K562 (cell line): ENCODE results near the gene SLC25A1. TPM values are rescaled to one million over a fixed set of nuclear protein-coding genes. Genes with fewer than 3 reads are reported as not detected.

Source experiments
- MEIS2 ChIP-seq: fragments of 450-650 bp; IDR thresholded peaks from 2 replicates; pipeline ENCODE4 v1.6.1; 2014; ENCODE audit warnings: mild to moderate bottlenecking; ENCODE audit not compliant: partially characterized antibody
- NRF1 ChIP-seq, 2 experiments: fragments of 450-650 bp; IDR thresholded peaks in 1 of 2; conservative IDR thresholded peaks in 1 of 2; 2 replicates each; pipeline ENCODE4 v1.6.1; 2014; ENCODE audit warnings: mild to moderate bottlenecking in 2 of 2
- RBM34 ChIP-seq: fragments of 200-400 bp; formaldehyde crosslinking; IDR thresholded peaks from 2 replicates; pipeline ENCODE4 v1.6.1; 2018; ENCODE audit warnings: low read length, borderline replicate concordance; ENCODE audit not compliant: insufficient read depth
- ZBTB8A ChIP-seq: fragments of 450-650 bp; IDR thresholded peaks from 2 replicates; pipeline ENCODE4 v1.6.1; 2018; ENCODE audit warnings: mild to moderate bottlenecking, moderate library complexity; ENCODE audit not compliant: partially characterized antibody
- polyA plus RNA-seq, 8 experiments: library from polyadenylated mRNA; depleted of rRNA in 4 of 8; stranded (reverse) in 5 of 8; unstranded in 3 of 8; fragments of >200 nt; fragmentation: Nextera tagmentation in 2 of 8; fragmentation: Illumina TruSeq in 1 of 8; extraction: Ambion mirVana in 2 of 8; extraction: Trizol in 1 of 8; gene quantifications; 2 replicates each; pipeline versions ENCODE4 v1.2.1 to v1.2.3, GENCODE V29; 2011 to 2014; ENCODE audit warnings: inconsistent platforms in 1 of 8, missing spikeins in 1 of 8
- total RNA-seq, 7 experiments: library from RNA; depleted of rRNA in 6 of 7; stranded (reverse); fragments of >200 nt in 6 of 7; fragmentation: Illumina TruSeq in 2 of 7; extraction: Trizol in 2 of 7; gene quantifications; 2 replicates each; pipeline versions ENCODE4 v1.2.1 to v1.2.3, GENCODE V29; 2011 to 2021; ENCODE audit warnings: low replicate concordance in 1 of 7
- TF ChIP-seq, protein P1 (sequence below), 2 experiments: fragments of 150-350 bp in 1 of 2; IDR thresholded peaks; 2 replicates each; pipeline ENCODE4 v1.6.1; 2012 to 2016; ENCODE audit warnings: low read depth in 2 of 2, low read length in 2 of 2, mild to moderate bottlenecking in 1 of 2, moderate library complexity in 1 of 2
- TF ChIP-seq, protein P2 (sequence below): fragments of 250-450 bp; sonication (Bioruptor Pico); IDR thresholded peaks from 2 replicates; pipeline ENCODE4 v1.4.0; 2020; ENCODE audit warnings: mild to moderate bottlenecking, moderate library complexity
- TF ChIP-seq, protein P3 (sequence below): sonication (generic); formaldehyde crosslinking; IDR thresholded peaks from 2 replicates; pipeline ENCODE4 v1.8.1; 2023; ENCODE audit warnings: mild to moderate bottlenecking, missing genetic modification reagents, moderate library complexity
- TF ChIP-seq, protein P4 (sequence below): sonication (generic); formaldehyde crosslinking; IDR thresholded peaks from 2 replicates; pipeline ENCODE4 v1.8.0; 2022; ENCODE audit warnings: missing genetic modification reagents, mild to moderate bottlenecking, borderline replicate concordance

The SLC25A1 gene
- total and polyA plus RNA-seq, 9 of the 15 experiments (the other 6 are each of a cell fraction or from before 2014, with no cell fraction given) = 11.0 to 408 (median 110) TPM

DNA sequence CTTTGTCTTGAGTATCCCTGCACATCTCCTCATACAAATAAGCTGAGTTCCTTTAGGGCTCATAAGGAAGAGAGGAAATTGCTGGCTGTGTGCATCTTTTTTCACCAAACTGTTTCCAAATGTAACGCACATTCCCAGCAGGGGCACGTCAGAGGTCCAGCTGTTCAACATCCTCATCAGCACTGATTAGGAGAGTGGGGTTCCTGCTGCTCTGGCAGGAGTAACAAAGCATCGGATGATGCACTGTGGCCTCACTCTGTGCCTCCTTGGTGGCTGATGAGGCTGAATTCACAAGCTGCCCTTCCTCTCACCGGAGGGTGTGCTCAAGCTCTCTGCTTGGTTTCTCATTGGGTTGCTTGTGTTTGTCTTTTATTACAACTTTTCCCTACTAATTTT is 35.5 kb upstream of the SLC25A1 start (continued):
- TF ChIP-seq, protein P1, sequence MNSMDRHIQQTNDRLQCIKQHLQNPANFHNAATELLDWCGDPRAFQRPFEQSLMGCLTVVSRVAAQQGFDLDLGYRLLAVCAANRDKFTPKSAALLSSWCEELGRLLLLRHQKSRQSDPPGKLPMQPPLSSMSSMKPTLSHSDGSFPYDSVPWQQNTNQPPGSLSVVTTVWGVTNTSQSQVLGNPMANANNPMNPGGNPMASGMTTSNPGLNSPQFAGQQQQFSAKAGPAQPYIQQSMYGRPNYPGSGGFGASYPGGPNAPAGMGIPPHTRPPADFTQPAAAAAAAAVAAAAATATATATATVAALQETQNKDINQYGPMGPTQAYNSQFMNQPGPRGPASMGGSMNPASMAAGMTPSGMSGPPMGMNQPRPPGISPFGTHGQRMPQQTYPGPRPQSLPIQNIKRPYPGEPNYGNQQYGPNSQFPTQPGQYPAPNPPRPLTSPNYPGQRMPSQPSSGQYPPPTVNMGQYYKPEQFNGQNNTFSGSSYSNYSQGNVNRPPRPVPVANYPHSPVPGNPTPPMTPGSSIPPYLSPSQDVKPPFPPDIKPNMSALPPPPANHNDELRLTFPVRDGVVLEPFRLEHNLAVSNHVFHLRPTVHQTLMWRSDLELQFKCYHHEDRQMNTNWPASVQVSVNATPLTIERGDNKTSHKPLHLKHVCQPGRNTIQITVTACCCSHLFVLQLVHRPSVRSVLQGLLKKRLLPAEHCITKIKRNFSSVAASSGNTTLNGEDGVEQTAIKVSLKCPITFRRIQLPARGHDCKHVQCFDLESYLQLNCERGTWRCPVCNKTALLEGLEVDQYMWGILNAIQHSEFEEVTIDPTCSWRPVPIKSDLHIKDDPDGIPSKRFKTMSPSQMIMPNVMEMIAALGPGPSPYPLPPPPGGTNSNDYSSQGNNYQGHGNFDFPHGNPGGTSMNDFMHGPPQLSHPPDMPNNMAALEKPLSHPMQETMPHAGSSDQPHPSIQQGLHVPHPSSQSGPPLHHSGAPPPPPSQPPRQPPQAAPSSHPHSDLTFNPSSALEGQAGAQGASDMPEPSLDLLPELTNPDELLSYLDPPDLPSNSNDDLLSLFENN (IDR thresholded peaks at IDR 0.05; ENCODE audit: low read depth in 2 of 2, low read length in 2 of 2) = no peak
- peak in 1 of 2 experiments; percentile 27; a peak in 2 of 4 replicates for TF ChIP-seq NRF1 (conservative IDR thresholded peaks at IDR 0.05 in 1 of 2, IDR thresholded peaks at IDR 0.05 in 1 of 2)
- no peak for TF ChIP-seq MEIS2
- TF ChIP-seq, protein P2, sequence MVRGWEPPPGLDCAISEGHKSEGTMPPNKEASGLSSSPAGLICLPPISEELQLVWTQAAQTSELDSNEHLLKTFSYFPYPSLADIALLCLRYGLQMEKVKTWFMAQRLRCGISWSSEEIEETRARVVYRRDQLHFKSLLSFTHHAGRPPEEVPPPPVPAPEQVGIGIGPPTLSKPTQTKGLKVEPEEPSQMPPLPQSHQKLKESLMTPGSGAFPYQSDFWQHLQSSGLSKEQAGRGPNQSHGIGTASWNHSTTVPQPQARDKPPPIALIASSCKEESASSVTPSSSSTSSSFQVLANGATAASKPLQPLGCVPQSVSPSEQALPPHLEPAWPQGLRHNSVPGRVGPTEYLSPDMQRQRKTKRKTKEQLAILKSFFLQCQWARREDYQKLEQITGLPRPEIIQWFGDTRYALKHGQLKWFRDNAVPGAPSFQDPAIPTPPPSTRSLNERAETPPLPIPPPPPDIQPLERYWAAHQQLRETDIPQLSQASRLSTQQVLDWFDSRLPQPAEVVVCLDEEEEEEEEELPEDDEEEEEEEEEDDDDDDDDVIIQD = peak; percentile 77; the same call in 1 of the 2 replicates
- TF ChIP-seq, protein P3, sequence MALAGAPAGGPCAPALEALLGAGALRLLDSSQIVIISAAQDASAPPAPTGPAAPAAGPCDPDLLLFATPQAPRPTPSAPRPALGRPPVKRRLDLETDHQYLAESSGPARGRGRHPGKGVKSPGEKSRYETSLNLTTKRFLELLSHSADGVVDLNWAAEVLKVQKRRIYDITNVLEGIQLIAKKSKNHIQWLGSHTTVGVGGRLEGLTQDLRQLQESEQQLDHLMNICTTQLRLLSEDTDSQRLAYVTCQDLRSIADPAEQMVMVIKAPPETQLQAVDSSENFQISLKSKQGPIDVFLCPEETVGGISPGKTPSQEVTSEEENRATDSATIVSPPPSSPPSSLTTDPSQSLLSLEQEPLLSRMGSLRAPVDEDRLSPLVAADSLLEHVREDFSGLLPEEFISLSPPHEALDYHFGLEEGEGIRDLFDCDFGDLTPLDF (CRISPR knock-in tag) = no peak
- TF ChIP-seq, protein P4, sequence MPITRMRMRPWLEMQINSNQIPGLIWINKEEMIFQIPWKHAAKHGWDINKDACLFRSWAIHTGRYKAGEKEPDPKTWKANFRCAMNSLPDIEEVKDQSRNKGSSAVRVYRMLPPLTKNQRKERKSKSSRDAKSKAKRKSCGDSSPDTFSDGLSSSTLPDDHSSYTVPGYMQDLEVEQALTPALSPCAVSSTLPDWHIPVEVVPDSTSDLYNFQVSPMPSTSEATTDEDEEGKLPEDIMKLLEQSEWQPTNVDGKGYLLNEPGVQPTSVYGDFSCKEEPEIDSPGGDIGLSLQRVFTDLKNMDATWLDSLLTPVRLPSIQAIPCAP = peak; percentile 32; the same call in 1 of the 2 replicates
- no peak for TF ChIP-seq ZBTB8A
- no peak for TF ChIP-seq RBM34
